WTC11 (cell line): ENCODE data around the gene DLAT. TPM values are rescaled to one million over a fixed set of nuclear protein-coding genes. Genes with fewer than 3 reads are reported as not detected.

Source experiments
- ATAC-seq: fragments of 200-7000 bp; cut with Tn5 transposase; 2 replicates; pipeline ENCODE4 v1.10.0; 2021; ENCODE audit warnings: mild to moderate bottlenecking, moderate library complexity
- CTCF ChIA-PET: fragments of 300-600 bp; sonication (Branson Sonifier 250); formaldehyde crosslinking; loops from one replicate; lab custom pipeline; 2021; ENCODE audit warnings: antibody characterized with exemption; lab: Charles Lee
- POLR2A ChIA-PET: fragments of 350-600 bp; sonication (Branson Sonifier 250); formaldehyde crosslinking; loops from one replicate; lab custom pipeline; 2021; ENCODE audit warnings: antibody characterized with exemption; lab: Charles Lee
- DNase-seq: peaks from one replicate; pipeline ENCODE4 v3.0.0; 2021; ENCODE audit warnings: low spot score
- H3K27ac Mint-ChIP-seq: 2 replicates; pipeline ENCODE4 v1.8.0; 2021; ENCODE audit warnings: mixed read lengths
- H3K27me3 Mint-ChIP-seq: 2 replicates; pipeline ENCODE4 v1.8.0; 2021; ENCODE audit warnings: low read depth, mild to moderate bottlenecking, moderate library complexity, mixed read lengths
- H3K36me3 Mint-ChIP-seq: 2 replicates; pipeline ENCODE4 v1.8.0; 2021; ENCODE audit warnings: mixed read lengths
- H3K4me1 Mint-ChIP-seq: 2 replicates; pipeline ENCODE4 v1.8.0; 2022; ENCODE audit warnings: mixed read lengths
- H3K4me3 Mint-ChIP-seq: 2 replicates; pipeline ENCODE4 v1.8.0; 2021; ENCODE audit warnings: mild to moderate bottlenecking, moderate library complexity, mixed read lengths
- H3K9me3 Mint-ChIP-seq: 2 replicates; pipeline ENCODE4 v1.8.0; 2021; ENCODE audit warnings: mixed read lengths
- HMGA2 ChIP-seq: fragments of 250-450 bp; sonication (Bioruptor Pico); IDR thresholded peaks from 2 replicates; pipeline ENCODE4 v1.4.0; 2021; ENCODE audit warnings: mild to moderate bottlenecking, moderate library complexity
- NFYB ChIP-seq: sonication (generic); formaldehyde crosslinking; conservative IDR thresholded peaks from 2 replicates; pipeline ENCODE4 v1.8.0; 2022; ENCODE audit warnings: low read depth, missing genetic modification reagents
- PRRX2 ChIP-seq: fragments of 250-450 bp; sonication (Bioruptor Pico); IDR thresholded peaks from 2 replicates; pipeline ENCODE4 v1.8.0; 2021; ENCODE audit warnings: mild to moderate bottlenecking
- TEAD4 ChIP-seq: sonication (generic); formaldehyde crosslinking; IDR thresholded peaks from 2 replicates; pipeline ENCODE4 v1.8.0; 2022; ENCODE audit warnings: mild to moderate bottlenecking, missing genetic modification reagents
- ZNF121 ChIP-seq: sonication (generic); formaldehyde crosslinking; IDR thresholded peaks from 2 replicates; pipeline ENCODE4 v1.8.0; 2023; ENCODE audit warnings: missing genetic modification reagents
- total RNA-seq: library from RNA; stranded (reverse); gene quantifications from 3 replicates; pipeline ENCODE4 v1.2.3, GENCODE V29; 2021
- TF ChIP-seq, protein P1 (sequence below): sonication (generic); formaldehyde crosslinking; IDR thresholded peaks from 2 replicates; pipeline ENCODE4 v1.8.0; 2022; ENCODE audit warnings: mild to moderate bottlenecking, missing genetic modification reagents
- TF ChIP-seq, protein P2 (sequence below): sonication (generic); formaldehyde crosslinking; IDR thresholded peaks from 2 replicates; pipeline ENCODE4 v1.8.0; 2022; ENCODE audit warnings: missing genetic modification reagents
- TF ChIP-seq, protein P3 (sequence below): fragments of 250-450 bp; sonication (Bioruptor Pico); IDR thresholded peaks from 2 replicates; pipeline ENCODE4 v1.9.0; 2021; ENCODE audit warnings: mild to moderate bottlenecking
- TF ChIP-seq, protein P4 (sequence below): sonication (generic); formaldehyde crosslinking; conservative IDR thresholded peaks from 2 replicates; pipeline ENCODE4 v1.8.1; 2023; ENCODE audit warnings: mild to moderate bottlenecking, low read depth, missing genetic modification reagents, moderate library complexity
- TF ChIP-seq, protein P5 (sequence below): sonication (generic); formaldehyde crosslinking; IDR thresholded peaks from 2 replicates; pipeline ENCODE4 v1.8.0; 2023; ENCODE audit warnings: missing genetic modification reagents, mild to moderate bottlenecking, borderline replicate concordance
- TF ChIP-seq, protein P6 (sequence below): fragments of 250-450 bp; sonication (Bioruptor Pico); IDR thresholded peaks from 2 replicates; pipeline ENCODE4 v1.9.0; 2021; ENCODE audit warnings: mild to moderate bottlenecking, borderline replicate concordance

DLAT gene
- total RNA-seq, 1 experiment from 2014 or later: 60.4 TPM

DNA sequence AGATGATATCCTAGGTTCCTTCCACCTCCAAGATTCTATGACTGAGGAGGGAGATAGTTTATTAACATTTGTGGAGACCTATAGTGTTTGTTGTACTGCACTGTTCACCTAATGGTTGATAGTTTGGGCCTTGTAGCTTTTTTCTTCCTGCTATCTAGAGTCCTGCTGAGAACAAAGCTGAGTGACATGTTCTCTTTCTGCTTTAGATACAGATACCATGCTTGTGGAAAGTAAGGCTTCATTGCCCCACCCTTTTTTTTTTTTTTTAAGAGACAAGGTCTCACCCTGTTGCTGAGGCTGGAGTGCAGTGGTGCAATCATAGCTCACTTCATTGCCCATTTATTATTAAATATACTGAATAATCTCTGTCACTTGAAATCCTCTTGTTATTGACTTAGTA, 12.3 kb downstream of the DLAT start:
- POLR2A ChIA-PET: no interaction called here
- H3K9me3 Mint-ChIP-seq: no peaks in the 10 kb centered on the region
- H3K36me3 Mint-ChIP-seq: peaks cover 56% of the 10 kb centered on the region
- H3K4me1 Mint-ChIP-seq: no peaks in the 10 kb centered on the region
- DNase-seq: no peak
- ATAC-seq: no peak
- TF ChIP-seq TEAD4 (no peak), PRRX2 (CRISPR knock-in tag) (no peak), NFYB (CRISPR knock-in tag) (no peak), ZNF121 (CRISPR knock-in tag) (no peak), HMGA2 (CRISPR knock-in tag) (no peak)
- TF ChIP-seq, protein P1, sequence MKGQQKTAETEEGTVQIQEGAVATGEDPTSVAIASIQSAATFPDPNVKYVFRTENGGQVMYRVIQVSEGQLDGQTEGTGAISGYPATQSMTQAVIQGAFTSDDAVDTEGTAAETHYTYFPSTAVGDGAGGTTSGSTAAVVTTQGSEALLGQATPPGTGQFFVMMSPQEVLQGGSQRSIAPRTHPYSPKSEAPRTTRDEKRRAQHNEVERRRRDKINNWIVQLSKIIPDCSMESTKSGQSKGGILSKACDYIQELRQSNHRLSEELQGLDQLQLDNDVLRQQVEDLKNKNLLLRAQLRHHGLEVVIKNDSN (CRISPR knock-in tag): no peak
- TF ChIP-seq, protein P2, sequence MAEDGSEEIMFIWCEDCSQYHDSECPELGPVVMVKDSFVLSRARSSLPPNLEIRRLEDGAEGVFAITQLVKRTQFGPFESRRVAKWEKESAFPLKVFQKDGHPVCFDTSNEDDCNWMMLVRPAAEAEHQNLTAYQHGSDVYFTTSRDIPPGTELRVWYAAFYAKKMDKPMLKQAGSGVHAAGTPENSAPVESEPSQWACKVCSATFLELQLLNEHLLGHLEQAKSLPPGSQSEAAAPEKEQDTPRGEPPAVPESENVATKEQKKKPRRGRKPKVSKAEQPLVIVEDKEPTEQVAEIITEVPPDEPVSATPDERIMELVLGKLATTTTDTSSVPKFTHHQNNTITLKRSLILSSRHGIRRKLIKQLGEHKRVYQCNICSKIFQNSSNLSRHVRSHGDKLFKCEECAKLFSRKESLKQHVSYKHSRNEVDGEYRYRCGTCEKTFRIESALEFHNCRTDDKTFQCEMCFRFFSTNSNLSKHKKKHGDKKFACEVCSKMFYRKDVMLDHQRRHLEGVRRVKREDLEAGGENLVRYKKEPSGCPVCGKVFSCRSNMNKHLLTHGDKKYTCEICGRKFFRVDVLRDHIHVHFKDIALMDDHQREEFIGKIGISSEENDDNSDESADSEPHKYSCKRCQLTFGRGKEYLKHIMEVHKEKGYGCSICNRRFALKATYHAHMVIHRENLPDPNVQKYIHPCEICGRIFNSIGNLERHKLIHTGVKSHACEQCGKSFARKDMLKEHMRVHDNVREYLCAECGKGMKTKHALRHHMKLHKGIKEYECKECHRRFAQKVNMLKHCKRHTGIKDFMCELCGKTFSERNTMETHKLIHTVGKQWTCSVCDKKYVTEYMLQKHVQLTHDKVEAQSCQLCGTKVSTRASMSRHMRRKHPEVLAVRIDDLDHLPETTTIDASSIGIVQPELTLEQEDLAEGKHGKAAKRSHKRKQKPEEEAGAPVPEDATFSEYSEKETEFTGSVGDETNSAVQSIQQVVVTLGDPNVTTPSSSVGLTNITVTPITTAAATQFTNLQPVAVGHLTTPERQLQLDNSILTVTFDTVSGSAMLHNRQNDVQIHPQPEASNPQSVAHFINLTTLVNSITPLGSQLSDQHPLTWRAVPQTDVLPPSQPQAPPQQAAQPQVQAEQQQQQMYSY (CRISPR knock-in tag): no peak
- TF ChIP-seq, protein P3, sequence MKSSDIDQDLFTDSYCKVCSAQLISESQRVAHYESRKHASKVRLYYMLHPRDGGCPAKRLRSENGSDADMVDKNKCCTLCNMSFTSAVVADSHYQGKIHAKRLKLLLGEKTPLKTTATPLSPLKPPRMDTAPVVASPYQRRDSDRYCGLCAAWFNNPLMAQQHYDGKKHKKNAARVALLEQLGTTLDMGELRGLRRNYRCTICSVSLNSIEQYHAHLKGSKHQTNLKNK (CRISPR knock-in tag): no peak
- TF ChIP-seq, protein P4, sequence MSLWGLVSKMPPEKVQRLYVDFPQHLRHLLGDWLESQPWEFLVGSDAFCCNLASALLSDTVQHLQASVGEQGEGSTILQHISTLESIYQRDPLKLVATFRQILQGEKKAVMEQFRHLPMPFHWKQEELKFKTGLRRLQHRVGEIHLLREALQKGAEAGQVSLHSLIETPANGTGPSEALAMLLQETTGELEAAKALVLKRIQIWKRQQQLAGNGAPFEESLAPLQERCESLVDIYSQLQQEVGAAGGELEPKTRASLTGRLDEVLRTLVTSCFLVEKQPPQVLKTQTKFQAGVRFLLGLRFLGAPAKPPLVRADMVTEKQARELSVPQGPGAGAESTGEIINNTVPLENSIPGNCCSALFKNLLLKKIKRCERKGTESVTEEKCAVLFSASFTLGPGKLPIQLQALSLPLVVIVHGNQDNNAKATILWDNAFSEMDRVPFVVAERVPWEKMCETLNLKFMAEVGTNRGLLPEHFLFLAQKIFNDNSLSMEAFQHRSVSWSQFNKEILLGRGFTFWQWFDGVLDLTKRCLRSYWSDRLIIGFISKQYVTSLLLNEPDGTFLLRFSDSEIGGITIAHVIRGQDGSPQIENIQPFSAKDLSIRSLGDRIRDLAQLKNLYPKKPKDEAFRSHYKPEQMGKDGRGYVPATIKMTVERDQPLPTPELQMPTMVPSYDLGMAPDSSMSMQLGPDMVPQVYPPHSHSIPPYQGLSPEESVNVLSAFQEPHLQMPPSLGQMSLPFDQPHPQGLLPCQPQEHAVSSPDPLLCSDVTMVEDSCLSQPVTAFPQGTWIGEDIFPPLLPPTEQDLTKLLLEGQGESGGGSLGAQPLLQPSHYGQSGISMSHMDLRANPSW (CRISPR knock-in tag): no peak
- no peaks in the 10 kb centered on the region for H3K27me3 Mint-ChIP-seq
- no peak overlapping the region for H3K27ac Mint-ChIP-seq
- H3K4me3 Mint-ChIP-seq: no peak overlapping the region
- CTCF ChIA-PET: no interaction called here

DNA sequence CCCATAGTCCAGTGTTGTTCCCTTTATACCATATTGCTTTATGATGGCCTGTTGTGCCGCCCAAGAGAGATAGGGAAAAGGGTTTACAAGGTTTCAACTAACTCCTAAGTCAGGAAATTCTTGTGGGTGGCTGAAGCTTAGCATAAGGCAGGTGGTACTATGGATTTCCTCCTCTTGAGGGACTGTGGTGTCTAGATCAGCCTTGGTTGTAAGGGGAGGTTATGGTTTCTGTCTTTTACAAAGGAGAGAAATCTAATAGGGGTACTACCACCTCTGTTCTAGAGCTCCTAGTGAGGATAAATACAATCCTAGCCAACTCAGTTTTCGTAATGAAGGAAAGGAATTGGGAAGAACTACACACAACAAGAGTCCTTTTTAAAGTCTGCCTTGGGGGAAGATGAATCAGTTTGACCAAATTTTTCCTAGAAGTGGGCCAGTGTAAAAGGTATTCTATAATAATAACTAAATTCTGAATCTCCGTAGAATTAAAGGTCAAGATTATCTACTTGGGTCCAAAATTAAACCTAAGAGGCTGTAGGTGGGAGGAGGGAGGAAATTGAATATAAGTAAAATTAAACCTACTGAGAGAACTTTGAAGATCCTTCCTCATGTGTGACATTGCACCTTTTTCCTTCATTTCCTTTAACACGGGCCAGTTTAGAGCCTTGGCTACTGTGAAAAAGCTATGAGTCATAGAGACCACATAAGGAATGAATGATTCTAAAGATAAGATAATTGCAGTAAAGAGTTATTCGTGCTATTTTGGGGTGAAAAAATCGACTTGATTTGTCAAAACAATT, 17.2 kb downstream of the DLAT start:
- DNase-seq (no peak), ATAC-seq (no peak)
- ChIA-PET CTCF (no interaction called here), POLR2A (no interaction called here)
- Mint-ChIP-seq H3K4me1 (no peaks in the 10 kb centered on the region), H3K27me3 (no peaks in the 10 kb centered on the region), H3K36me3 (peaks cover 70% of the 10 kb centered on the region), H3K27ac (no peak overlapping the region), H3K9me3 (no peaks in the 10 kb centered on the region), H3K4me3 (no peak overlapping the region)
- TF ChIP-seq, protein P5, sequence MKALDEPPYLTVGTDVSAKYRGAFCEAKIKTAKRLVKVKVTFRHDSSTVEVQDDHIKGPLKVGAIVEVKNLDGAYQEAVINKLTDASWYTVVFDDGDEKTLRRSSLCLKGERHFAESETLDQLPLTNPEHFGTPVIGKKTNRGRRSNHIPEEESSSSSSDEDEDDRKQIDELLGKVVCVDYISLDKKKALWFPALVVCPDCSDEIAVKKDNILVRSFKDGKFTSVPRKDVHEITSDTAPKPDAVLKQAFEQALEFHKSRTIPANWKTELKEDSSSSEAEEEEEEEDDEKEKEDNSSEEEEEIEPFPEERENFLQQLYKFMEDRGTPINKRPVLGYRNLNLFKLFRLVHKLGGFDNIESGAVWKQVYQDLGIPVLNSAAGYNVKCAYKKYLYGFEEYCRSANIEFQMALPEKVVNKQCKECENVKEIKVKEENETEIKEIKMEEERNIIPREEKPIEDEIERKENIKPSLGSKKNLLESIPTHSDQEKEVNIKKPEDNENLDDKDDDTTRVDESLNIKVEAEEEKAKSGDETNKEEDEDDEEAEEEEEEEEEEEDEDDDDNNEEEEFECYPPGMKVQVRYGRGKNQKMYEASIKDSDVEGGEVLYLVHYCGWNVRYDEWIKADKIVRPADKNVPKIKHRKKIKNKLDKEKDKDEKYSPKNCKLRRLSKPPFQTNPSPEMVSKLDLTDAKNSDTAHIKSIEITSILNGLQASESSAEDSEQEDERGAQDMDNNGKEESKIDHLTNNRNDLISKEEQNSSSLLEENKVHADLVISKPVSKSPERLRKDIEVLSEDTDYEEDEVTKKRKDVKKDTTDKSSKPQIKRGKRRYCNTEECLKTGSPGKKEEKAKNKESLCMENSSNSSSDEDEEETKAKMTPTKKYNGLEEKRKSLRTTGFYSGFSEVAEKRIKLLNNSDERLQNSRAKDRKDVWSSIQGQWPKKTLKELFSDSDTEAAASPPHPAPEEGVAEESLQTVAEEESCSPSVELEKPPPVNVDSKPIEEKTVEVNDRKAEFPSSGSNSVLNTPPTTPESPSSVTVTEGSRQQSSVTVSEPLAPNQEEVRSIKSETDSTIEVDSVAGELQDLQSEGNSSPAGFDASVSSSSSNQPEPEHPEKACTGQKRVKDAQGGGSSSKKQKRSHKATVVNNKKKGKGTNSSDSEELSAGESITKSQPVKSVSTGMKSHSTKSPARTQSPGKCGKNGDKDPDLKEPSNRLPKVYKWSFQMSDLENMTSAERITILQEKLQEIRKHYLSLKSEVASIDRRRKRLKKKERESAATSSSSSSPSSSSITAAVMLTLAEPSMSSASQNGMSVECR: no peak
- TF ChIP-seq, protein P2 (CRISPR knock-in tag): no peak
- TF ChIP-seq, protein P6, sequence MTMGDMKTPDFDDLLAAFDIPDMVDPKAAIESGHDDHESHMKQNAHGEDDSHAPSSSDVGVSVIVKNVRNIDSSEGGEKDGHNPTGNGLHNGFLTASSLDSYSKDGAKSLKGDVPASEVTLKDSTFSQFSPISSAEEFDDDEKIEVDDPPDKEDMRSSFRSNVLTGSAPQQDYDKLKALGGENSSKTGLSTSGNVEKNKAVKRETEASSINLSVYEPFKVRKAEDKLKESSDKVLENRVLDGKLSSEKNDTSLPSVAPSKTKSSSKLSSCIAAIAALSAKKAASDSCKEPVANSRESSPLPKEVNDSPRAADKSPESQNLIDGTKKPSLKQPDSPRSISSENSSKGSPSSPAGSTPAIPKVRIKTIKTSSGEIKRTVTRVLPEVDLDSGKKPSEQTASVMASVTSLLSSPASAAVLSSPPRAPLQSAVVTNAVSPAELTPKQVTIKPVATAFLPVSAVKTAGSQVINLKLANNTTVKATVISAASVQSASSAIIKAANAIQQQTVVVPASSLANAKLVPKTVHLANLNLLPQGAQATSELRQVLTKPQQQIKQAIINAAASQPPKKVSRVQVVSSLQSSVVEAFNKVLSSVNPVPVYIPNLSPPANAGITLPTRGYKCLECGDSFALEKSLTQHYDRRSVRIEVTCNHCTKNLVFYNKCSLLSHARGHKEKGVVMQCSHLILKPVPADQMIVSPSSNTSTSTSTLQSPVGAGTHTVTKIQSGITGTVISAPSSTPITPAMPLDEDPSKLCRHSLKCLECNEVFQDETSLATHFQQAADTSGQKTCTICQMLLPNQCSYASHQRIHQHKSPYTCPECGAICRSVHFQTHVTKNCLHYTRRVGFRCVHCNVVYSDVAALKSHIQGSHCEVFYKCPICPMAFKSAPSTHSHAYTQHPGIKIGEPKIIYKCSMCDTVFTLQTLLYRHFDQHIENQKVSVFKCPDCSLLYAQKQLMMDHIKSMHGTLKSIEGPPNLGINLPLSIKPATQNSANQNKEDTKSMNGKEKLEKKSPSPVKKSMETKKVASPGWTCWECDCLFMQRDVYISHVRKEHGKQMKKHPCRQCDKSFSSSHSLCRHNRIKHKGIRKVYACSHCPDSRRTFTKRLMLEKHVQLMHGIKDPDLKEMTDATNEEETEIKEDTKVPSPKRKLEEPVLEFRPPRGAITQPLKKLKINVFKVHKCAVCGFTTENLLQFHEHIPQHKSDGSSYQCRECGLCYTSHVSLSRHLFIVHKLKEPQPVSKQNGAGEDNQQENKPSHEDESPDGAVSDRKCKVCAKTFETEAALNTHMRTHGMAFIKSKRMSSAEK (CRISPR knock-in tag): no peak
